DND-41 (cell line): ENCODE data around the gene PRKAB1.
"Not testable (repeated sequence)": the region's sequence is repeated elsewhere in the genome, so short reads cannot be mapped to it uniquely, and the experiment has no call there.

Source experiments
- ATAC-seq: fragments of 200-7000 bp; cut with Tn5 transposase; 3 replicates; pipeline ENCODE4 v1.9.1; 2021; ENCODE audit warnings: low read depth; ENCODE audit not compliant: insufficient read depth
- DNase-seq: peaks from one replicate; pipeline ENCODE4 v3.0.0-alpha.2; 2020
- H2AFZ ChIP-seq: 2 replicates; pipeline ENCODE4 v1.6.0; 2012; ENCODE audit warnings: low read depth, low read length
- H3K27ac ChIP-seq: 2 replicates; pipeline ENCODE4 v1.5.1; 2012; ENCODE audit warnings: low read length, inconsistent platforms
- H3K27me3 ChIP-seq: fragments of 200-600 bp; sonication (generic); 2 replicates; pipeline ENCODE4 v1.6.0; 2012; ENCODE audit warnings: low read length, mild to moderate bottlenecking, inconsistent platforms; ENCODE audit not compliant: insufficient read depth, poor library complexity
- H3K36me3 ChIP-seq: 2 replicates; pipeline ENCODE4 v1.5.1; 2012; ENCODE audit warnings: low read length, inconsistent platforms; ENCODE audit not compliant: insufficient read depth
- H3K4me1 ChIP-seq: 2 replicates; pipeline ENCODE4 v1.5.1; 2012; ENCODE audit warnings: mild to moderate bottlenecking, low read length; ENCODE audit not compliant: insufficient read depth
- H3K4me2 ChIP-seq: 2 replicates; pipeline ENCODE4 v1.6.0; 2012; ENCODE audit warnings: mild to moderate bottlenecking, moderate library complexity, low read length, inconsistent platforms; ENCODE audit not compliant: insufficient read depth
- H3K4me3 ChIP-seq, 2 experiments: fragments of 200-600 bp in 1 of 2; shearing (Covaris generic) in 1 of 2; 2 replicates each; pipeline ENCODE4 v1.5.1; 2012 to 2016; ENCODE audit warnings: inconsistent platforms in 2 of 2, low read length in 2 of 2, mild to moderate bottlenecking in 2 of 2, low read depth in 1 of 2, moderate library complexity in 1 of 2
- H3K79me2 ChIP-seq: 2 replicates; pipeline ENCODE4 v1.6.0; 2012; ENCODE audit warnings: low read length, inconsistent platforms; ENCODE audit not compliant: insufficient read depth
- H3K9ac ChIP-seq: 2 replicates; pipeline ENCODE4 v1.6.0; 2012; ENCODE audit warnings: low read depth, mild to moderate bottlenecking, inconsistent platforms, low read length, moderate library complexity
- H3K9me3 ChIP-seq: 2 replicates; pipeline ENCODE4 v1.5.1; 2012; ENCODE audit warnings: low read length, moderate library complexity, mild to moderate bottlenecking, inconsistent platforms; ENCODE audit not compliant: insufficient read depth, severe bottlenecking
- H4K20me1 ChIP-seq: 2 replicates; pipeline ENCODE4 v1.6.0; 2012; ENCODE audit warnings: low read length; ENCODE audit not compliant: insufficient read depth
- EZH2 ChIP-seq: IDR thresholded peaks from 3 replicates; pipeline ENCODE4 v1.6.1; 2012; ENCODE audit warnings: borderline replicate concordance, low read depth, mild to moderate bottlenecking, moderate library complexity, low read length, inconsistent platforms; ENCODE audit not compliant: severe bottlenecking
- TF ChIP-seq, protein P1 (sequence below): IDR thresholded peaks from 2 replicates; pipeline ENCODE4 v1.5.1; 2012; ENCODE audit warnings: borderline replicate concordance, low read length, moderate library complexity, mild to moderate bottlenecking; ENCODE audit not compliant: poor library complexity, severe bottlenecking; ENCODE audit errors: extremely low read depth

Gene PRKAB1

DNA sequence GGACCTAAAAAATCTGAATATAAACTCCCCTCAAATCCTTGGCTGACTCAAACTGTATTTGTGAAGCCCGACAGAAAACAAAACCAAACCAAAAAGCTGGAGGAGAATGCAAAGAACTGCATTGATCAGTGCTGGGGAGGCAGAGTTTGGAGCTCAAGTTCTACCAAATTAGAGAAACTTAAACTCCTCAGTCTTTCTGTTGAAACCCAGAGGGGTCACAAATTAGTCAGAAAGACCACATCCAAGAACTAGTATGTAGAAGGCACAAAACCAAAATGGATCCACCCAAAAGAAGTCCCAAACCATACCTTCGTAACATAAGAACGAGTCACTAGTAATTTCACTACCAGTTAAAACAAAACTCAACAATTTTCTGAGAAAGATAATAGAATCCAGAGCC is 15.3 kb upstream of the PRKAB1 start:
- no peak overlapping the region for H3K4me2 ChIP-seq
- peaks cover 7% of the 10 kb centered on the region for H3K9me3 ChIP-seq
- H3K9ac ChIP-seq, result no peak overlapping the region
- TF ChIP-seq EZH2, result no peak
- TF ChIP-seq, protein P1, sequence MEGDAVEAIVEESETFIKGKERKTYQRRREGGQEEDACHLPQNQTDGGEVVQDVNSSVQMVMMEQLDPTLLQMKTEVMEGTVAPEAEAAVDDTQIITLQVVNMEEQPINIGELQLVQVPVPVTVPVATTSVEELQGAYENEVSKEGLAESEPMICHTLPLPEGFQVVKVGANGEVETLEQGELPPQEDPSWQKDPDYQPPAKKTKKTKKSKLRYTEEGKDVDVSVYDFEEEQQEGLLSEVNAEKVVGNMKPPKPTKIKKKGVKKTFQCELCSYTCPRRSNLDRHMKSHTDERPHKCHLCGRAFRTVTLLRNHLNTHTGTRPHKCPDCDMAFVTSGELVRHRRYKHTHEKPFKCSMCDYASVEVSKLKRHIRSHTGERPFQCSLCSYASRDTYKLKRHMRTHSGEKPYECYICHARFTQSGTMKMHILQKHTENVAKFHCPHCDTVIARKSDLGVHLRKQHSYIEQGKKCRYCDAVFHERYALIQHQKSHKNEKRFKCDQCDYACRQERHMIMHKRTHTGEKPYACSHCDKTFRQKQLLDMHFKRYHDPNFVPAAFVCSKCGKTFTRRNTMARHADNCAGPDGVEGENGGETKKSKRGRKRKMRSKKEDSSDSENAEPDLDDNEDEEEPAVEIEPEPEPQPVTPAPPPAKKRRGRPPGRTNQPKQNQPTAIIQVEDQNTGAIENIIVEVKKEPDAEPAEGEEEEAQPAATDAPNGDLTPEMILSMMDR, result no peak
- no peaks in the 10 kb centered on the region for H3K4me1 ChIP-seq
- H3K4me3 ChIP-seq, result no peak overlapping the region
- H3K27me3 ChIP-seq, result no peaks in the 10 kb centered on the region
- no peak overlapping the region for H3K27ac ChIP-seq
- DNase-seq (no peak), ATAC-seq (no peak)
- no peak overlapping the region for H2AFZ ChIP-seq
- no peaks in the 10 kb centered on the region for H4K20me1 ChIP-seq
- no peaks in the 10 kb centered on the region for H3K79me2 ChIP-seq
- H3K36me3 ChIP-seq, result no peaks in the 10 kb centered on the region

DNA sequence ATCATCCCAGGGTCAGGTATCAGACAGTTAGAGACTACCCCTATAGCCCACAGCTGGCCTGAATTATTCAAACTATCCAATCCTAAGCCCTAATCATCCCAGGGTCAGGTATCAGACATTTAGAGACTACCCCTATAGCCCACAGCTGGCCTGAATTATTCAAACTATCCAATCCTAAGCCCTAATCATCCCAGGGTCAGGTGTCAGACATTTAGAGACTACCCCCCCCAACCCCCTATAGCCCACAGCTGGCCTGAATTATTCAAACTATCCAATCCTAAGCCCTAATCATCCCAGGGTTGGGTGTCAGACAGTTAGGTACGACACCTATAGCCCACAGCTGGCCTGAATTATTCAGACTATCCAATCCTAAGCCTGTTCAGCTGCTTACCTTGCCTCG is 10.9 kb upstream of the PRKAB1 start:
- not testable (repeated sequence) for H3K4me3 ChIP-seq, DNase-seq, H3K9ac ChIP-seq, H3K4me2 ChIP-seq, H2AFZ ChIP-seq, H3K4me1 ChIP-seq, H3K36me3 ChIP-seq, H4K20me1 ChIP-seq, ATAC-seq, H3K9me3 ChIP-seq, H3K79me2 ChIP-seq, H3K27ac ChIP-seq, H3K27me3 ChIP-seq

DNA sequence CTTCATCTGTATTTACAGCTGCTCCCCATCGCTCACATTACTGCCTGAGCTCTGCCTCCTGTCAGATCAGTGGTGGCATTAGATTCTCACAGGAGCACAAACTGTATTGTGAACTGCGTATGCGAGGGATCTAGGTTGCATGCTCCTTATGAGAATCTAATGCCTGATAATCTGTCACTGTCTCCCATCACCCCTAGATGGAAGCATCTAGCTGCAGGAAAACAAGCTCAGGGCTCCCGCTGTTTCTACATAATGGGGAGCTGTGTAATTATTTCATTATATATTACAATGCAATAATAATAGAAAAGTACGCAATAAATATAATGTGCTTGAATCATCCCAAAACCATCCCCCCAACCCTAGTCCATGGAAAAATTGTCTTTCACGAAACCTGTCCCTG is 9.8 kb upstream of the PRKAB1 start:
- not testable (repeated sequence) for H3K4me3 ChIP-seq, H3K27me3 ChIP-seq, H3K36me3 ChIP-seq, H3K4me2 ChIP-seq, ATAC-seq, H3K9ac ChIP-seq, H4K20me1 ChIP-seq, H3K27ac ChIP-seq, H3K79me2 ChIP-seq, H2AFZ ChIP-seq, H3K9me3 ChIP-seq, DNase-seq, H3K4me1 ChIP-seq

DNA sequence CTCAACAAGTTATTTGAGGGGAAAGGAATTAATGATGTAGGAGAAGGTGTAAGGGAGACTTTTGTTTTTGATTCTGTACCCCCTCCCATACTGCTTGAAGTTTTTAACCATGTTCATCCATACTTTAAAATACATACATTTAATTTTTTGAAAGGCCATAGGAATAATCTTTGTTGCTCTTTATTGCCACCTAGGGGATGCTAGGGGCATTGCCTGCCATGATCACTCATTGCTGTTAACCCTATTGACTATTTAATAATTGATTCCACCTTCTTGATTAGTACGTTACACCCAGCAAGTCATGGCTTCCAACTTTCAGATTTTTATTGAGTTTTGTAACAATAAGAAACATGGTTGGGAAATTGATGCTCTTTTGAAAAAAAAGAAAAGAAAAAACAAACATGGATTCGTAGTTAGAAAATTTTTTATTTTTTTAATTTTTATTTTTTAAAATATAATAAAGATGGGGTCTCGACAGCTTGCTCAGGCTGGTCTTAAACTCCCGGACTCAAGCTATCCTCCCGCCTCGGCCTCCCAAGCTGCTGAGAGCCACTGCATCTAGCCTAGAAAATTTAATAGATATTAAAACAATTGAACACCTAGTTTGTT is 8.5 kb upstream of the PRKAB1 start:
- Histone ChIP-seq H3K4me3 (no peak overlapping the region), H2AFZ (no peak overlapping the region), H3K4me2 (no peak overlapping the region)

More for the DNA sequence above, 8.5 kb upstream of the PRKAB1 start:
- ATAC-seq (peak; percentile 61; the same call in 2 of the 3 replicates), DNase-seq (peak; percentile 52)
- TF ChIP-seq EZH2, result no peak
- TF ChIP-seq, protein P1, result peak; percentile 89
- Histone ChIP-seq H3K27me3 (no peaks in the 10 kb centered on the region), H3K27ac (no peak overlapping the region), H3K9ac (no peak overlapping the region), H4K20me1 (no peaks in the 10 kb centered on the region), H3K9me3 (no peaks in the 10 kb centered on the region), H3K79me2 (no peaks in the 10 kb centered on the region), H3K4me1 (no peaks in the 10 kb centered on the region), H3K36me3 (no peaks in the 10 kb centered on the region)
